H9 (cell line): ENCODE results near the gene PCGF3. TPM values are rescaled to one million over a fixed set of nuclear protein-coding genes. Genes with fewer than 3 reads are reported as not detected.

Experiments used
- DNase-seq: peaks from one replicate; pipeline ENCODE4 v3.0.0-alpha.2; 2017
- H2AFZ ChIP-seq: one replicate; pipeline ENCODE4 v1.6.1; 2013; ENCODE audit warnings: mild to moderate bottlenecking, low read length, control low read depth, moderate library complexity
- H2AK5ac ChIP-seq: 2 replicates; pipeline ENCODE4 v1.6.1; 2013; ENCODE audit warnings: low read length, control low read depth, mixed read lengths; ENCODE audit not compliant: insufficient read length
- H2BK120ac ChIP-seq: one replicate; pipeline ENCODE4 v1.6.1; 2013; ENCODE audit warnings: low read depth, mild to moderate bottlenecking, low read length, control low read depth, inconsistent platforms; ENCODE audit not compliant: poor library complexity, severe bottlenecking
- H2BK12ac ChIP-seq: 2 replicates; pipeline ENCODE4 v1.6.1; 2013; ENCODE audit warnings: low read length, control low read depth, mixed read lengths, low read depth; ENCODE audit not compliant: insufficient read length
- H2BK15ac ChIP-seq: 2 replicates; pipeline ENCODE4 v1.6.1; 2013; ENCODE audit warnings: low read depth, low read length, control low read depth
- H2BK20ac ChIP-seq: one replicate; pipeline ENCODE4 v1.6.1; 2013; ENCODE audit warnings: low read depth, mild to moderate bottlenecking, low read length, control low read depth, inconsistent platforms; ENCODE audit not compliant: poor library complexity, severe bottlenecking
- H2BK5ac ChIP-seq: 2 replicates; pipeline ENCODE4 v1.6.1; 2013; ENCODE audit warnings: low read length, control low read depth, mixed read lengths; ENCODE audit not compliant: insufficient read length
- H3K14ac ChIP-seq: 2 replicates; pipeline ENCODE4 v1.6.1; 2013; ENCODE audit warnings: low read length, control low read depth; ENCODE audit not compliant: insufficient read depth
- H3K18ac ChIP-seq: 2 replicates; pipeline ENCODE4 v1.6.1; 2013; ENCODE audit warnings: low read depth, mild to moderate bottlenecking, mixed read lengths, low read length, control low read depth; ENCODE audit not compliant: insufficient read length
- H3K23ac ChIP-seq: 2 replicates; pipeline ENCODE4 v1.6.1; 2013; ENCODE audit warnings: low read length, control low read depth, mixed read lengths, low read depth; ENCODE audit not compliant: insufficient read length
- H3K23me2 ChIP-seq: 2 replicates; pipeline ENCODE4 v1.6.1; 2013; ENCODE audit warnings: low read depth, mild to moderate bottlenecking, mixed read lengths, low read length, control low read depth; ENCODE audit not compliant: insufficient read length, poor library complexity, severe bottlenecking
- H3K27ac ChIP-seq: 2 replicates; pipeline ENCODE4 v1.5.1; 2013; ENCODE audit warnings: low read length, control low read depth, mixed read lengths, low read depth; ENCODE audit not compliant: insufficient read length
- H3K27me3 ChIP-seq: 2 replicates; pipeline ENCODE4 v1.6.1; 2013; ENCODE audit warnings: low read length, control low read depth, inconsistent platforms; ENCODE audit not compliant: insufficient read depth
- H3K4ac ChIP-seq: 2 replicates; pipeline ENCODE4 v1.6.1; 2013; ENCODE audit warnings: low read depth, mild to moderate bottlenecking, control low read depth, inconsistent platforms, low read length, moderate library complexity
- H3K4me1 ChIP-seq: 2 replicates; pipeline ENCODE4 v1.6.1; 2013; ENCODE audit warnings: low read length, control low read depth, inconsistent platforms; ENCODE audit not compliant: insufficient read depth
- H3K4me2 ChIP-seq: 2 replicates; pipeline ENCODE4 v1.6.1; 2013; ENCODE audit warnings: low read length, control low read depth, mixed read lengths; ENCODE audit not compliant: insufficient read length, insufficient read depth
- H3K56ac ChIP-seq: 2 replicates; pipeline ENCODE4 v1.6.1; 2013; ENCODE audit warnings: low read depth, mild to moderate bottlenecking, mixed read lengths, low read length, control low read depth; ENCODE audit not compliant: insufficient read length
- H3K79me1 ChIP-seq: 2 replicates; pipeline ENCODE4 v1.6.1; 2013; ENCODE audit warnings: low read depth, mild to moderate bottlenecking, moderate library complexity, low read length, control low read depth, inconsistent platforms; ENCODE audit not compliant: insufficient read depth, poor library complexity, severe bottlenecking
- H3K79me2 ChIP-seq: 2 replicates; pipeline ENCODE4 v1.6.1; 2013; ENCODE audit warnings: low read length, control low read depth, inconsistent platforms; ENCODE audit not compliant: insufficient read depth
- H3K9ac ChIP-seq: 2 replicates; pipeline ENCODE4 v1.6.1; 2013; ENCODE audit warnings: low read length, control low read depth, mixed read lengths; ENCODE audit not compliant: insufficient read length; ENCODE audit errors: extremely low read depth
- H3K9me3 ChIP-seq: one replicate; pipeline ENCODE4 v1.6.1; 2013; ENCODE audit warnings: low read depth, low read length, inconsistent platforms; ENCODE audit not compliant: control insufficient read depth
- H3T11ph ChIP-seq: one replicate; pipeline ENCODE4 v1.6.1; 2013; ENCODE audit warnings: mild to moderate bottlenecking, low read length, control low read depth, inconsistent platforms
- H4K20me1 ChIP-seq: one replicate; pipeline ENCODE4 v1.6.1; 2013; ENCODE audit not compliant: control insufficient read depth, insufficient read length, insufficient read depth
- H4K5ac ChIP-seq: 2 replicates; pipeline ENCODE4 v1.6.1; 2013; ENCODE audit warnings: low read depth, mild to moderate bottlenecking, mixed read lengths, low read length, control low read depth; ENCODE audit not compliant: insufficient read length
- H4K8ac ChIP-seq: replicated peaks from 2 replicates; pipeline ENCODE4 v1.6.1; 2013; ENCODE audit warnings: low read length, control low read depth, mixed read lengths, low read depth; ENCODE audit not compliant: insufficient read length
- H4K91ac ChIP-seq: 2 replicates; pipeline ENCODE4 v1.6.1; 2013; ENCODE audit warnings: low read depth, mild to moderate bottlenecking, moderate library complexity, mixed read lengths, low read length, control low read depth; ENCODE audit not compliant: insufficient read length
- H3K27ac Mint-ChIP-seq, 3 experiments: 2 replicates in 2 of 3; 3 replicates in 1 of 3; pipeline ENCODE4 v1.8.0; 2020 to 2021; ENCODE audit warnings: mixed read lengths in 3 of 3, mild to moderate bottlenecking in 1 of 3, moderate library complexity in 1 of 3
- H3K27me3 Mint-ChIP-seq: 2 replicates; pipeline ENCODE4 v1.8.0; 2021; ENCODE audit warnings: low read depth, mild to moderate bottlenecking, moderate library complexity, mixed read lengths
- H3K36me3 Mint-ChIP-seq, 3 experiments: 2 replicates in 2 of 3; 3 replicates in 1 of 3; pipeline ENCODE4 v1.8.0; 2020 to 2021; ENCODE audit warnings: low read depth in 3 of 3, mixed read lengths in 3 of 3; ENCODE audit not compliant: insufficient read depth in 1 of 3
- H3K4me1 Mint-ChIP-seq, 2 experiments: 2 replicates each; pipeline ENCODE4 v1.8.0; 2020; ENCODE audit warnings: mixed read lengths in 2 of 2
- H3K4me3 Mint-ChIP-seq, 2 experiments: 2 replicates in 1 of 2; 3 replicates in 1 of 2; pipeline ENCODE4 v1.8.0; 2020 to 2021; ENCODE audit warnings: mild to moderate bottlenecking in 2 of 2, mixed read lengths in 2 of 2, moderate library complexity in 1 of 2
- H3K9me3 Mint-ChIP-seq, 2 experiments: 2 replicates in 1 of 2; 3 replicates in 1 of 2; pipeline ENCODE4 v1.8.0; 2020; ENCODE audit warnings: mild to moderate bottlenecking in 2 of 2, mixed read lengths in 2 of 2, moderate library complexity in 1 of 2
- WGBS: extraction: QIAGEN DNeasy Blood & Tissue Kit; methylation state at CpG from one replicate; pipeline ENCODE4 v1.1.7; 2013; ENCODE audit warnings: missing lambda C conversion rate, low lambda C conversion rate, mixed read lengths; ENCODE audit not compliant: insufficient read length; ENCODE audit errors: extremely low coverage; 5-methylcytosine and 5-hydroxymethylcytosine counted together
- total RNA-seq: library from RNA; stranded (reverse); gene quantifications from 2 replicates; pipeline ENCODE4 v1.2.1, GENCODE V29; 2021
- TF ChIP-seq, protein P1 (sequence below): fragments of 200-600 bp; sonication (generic); conservative IDR thresholded peaks from 3 replicates; pipeline ENCODE4 v1.8.0; 2021; ENCODE audit warnings: antibody characterized with exemption, mild to moderate bottlenecking

PCGF3 gene
- total RNA-seq, 1 experiment from 2014 or later, result 43.1 TPM

DNA sequence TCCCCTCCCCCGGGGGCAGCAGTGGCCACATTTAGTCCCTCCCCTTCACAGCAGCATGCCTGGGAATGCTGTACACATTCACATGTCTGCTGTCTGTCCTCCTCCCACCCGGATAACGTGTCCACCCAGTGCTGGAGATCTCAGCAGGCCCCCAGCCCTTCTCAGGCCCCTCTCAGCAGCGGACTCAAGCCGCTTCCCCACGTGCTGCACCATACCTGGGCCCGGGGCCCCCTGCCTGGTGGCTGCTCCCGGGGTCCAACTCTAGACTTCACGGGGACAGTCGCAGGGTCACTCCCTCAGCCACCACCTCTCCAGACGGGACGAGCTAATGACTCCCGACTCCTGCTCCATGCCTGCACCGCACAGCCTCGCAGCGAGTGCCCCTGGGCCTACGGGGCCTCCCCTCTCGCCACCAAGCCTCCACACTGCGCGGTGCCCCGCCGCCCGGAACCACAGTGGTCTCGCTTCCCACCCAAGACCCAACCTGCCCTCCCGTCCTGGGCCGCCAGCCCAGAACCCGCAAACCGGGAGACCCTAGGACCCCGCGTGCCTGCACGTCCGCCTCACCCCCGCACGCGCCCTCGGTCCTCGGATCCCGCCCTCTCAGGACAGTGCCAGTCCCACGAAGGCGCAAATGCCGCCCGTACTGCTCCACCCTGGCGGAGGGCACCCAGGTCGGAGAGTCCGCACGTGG, 1.3 kb upstream of the PCGF3 start:
- peaks cover 8 to 9% of the 10 kb centered on the region in 2 experiments; a peak in 3 of 4 replicates for H3K4me1 Mint-ChIP-seq
- Histone ChIP-seq H3K27ac (no peak overlapping the region), H2BK15ac (no peak overlapping the region), H3K27me3 (no peaks in the 10 kb centered on the region; the same call in 1 of the 2 replicates), H3K9me3 (no peaks in the 10 kb centered on the region), H3K23me2 (peaks cover 3% of the 10 kb centered on the region), H3K79me1 (peaks cover 8% of the 10 kb centered on the region), H3T11ph (no peak overlapping the region), H3K23ac (no peak overlapping the region), H3K4me2 (no peak overlapping the region), H2BK120ac (no peak overlapping the region), H3K4ac (no peak overlapping the region), H2BK5ac (no peak overlapping the region), H3K4me1 (peaks cover 1% of the 10 kb centered on the region; the same call in 1 of the 2 replicates), H3K18ac (no peak overlapping the region), H2AFZ (no peak overlapping the region), H3K79me2 (peaks cover 14% of the 10 kb centered on the region; the same call in 1 of the 2 replicates), H4K8ac (no peak overlapping the region), H3K14ac (no peak overlapping the region; the same call in 1 of the 2 replicates), H4K91ac (no peak overlapping the region), H4K5ac (no peak overlapping the region), H2AK5ac (no peak overlapping the region), H2BK12ac (no peak overlapping the region), H3K56ac (no peak overlapping the region), H3K9ac (no peak overlapping the region), H4K20me1 (peaks cover 4% of the 10 kb centered on the region), H2BK20ac (no peak overlapping the region)
- peaks cover 24% of the 10 kb centered on the region for H3K27me3 Mint-ChIP-seq
- no peak overlapping the region for H3K27ac Mint-ChIP-seq
- WGBS, result no CpG with 5 or more reads among the region's 46 CpGs
- DNase-seq, result no peak
- H3K36me3 Mint-ChIP-seq, result peaks cover 8 to 10% (median 8%) of the 10 kb centered on the region in 3 experiments; a peak in 6 of 7 replicates
- TF ChIP-seq, protein P1, sequence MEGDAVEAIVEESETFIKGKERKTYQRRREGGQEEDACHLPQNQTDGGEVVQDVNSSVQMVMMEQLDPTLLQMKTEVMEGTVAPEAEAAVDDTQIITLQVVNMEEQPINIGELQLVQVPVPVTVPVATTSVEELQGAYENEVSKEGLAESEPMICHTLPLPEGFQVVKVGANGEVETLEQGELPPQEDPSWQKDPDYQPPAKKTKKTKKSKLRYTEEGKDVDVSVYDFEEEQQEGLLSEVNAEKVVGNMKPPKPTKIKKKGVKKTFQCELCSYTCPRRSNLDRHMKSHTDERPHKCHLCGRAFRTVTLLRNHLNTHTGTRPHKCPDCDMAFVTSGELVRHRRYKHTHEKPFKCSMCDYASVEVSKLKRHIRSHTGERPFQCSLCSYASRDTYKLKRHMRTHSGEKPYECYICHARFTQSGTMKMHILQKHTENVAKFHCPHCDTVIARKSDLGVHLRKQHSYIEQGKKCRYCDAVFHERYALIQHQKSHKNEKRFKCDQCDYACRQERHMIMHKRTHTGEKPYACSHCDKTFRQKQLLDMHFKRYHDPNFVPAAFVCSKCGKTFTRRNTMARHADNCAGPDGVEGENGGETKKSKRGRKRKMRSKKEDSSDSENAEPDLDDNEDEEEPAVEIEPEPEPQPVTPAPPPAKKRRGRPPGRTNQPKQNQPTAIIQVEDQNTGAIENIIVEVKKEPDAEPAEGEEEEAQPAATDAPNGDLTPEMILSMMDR, result no peak
- H3K4me3 Mint-ChIP-seq, result no peak overlapping the region
- H3K9me3 Mint-ChIP-seq, result peaks cover 0 to 7% of the 10 kb centered on the region in 2 experiments; a peak in 2 of 5 replicates
